ELR (cell line): ENCODE data around the gene APRT.
A peak's percentile ranks its signal among the peaks of the same experiment; 100 is the strongest.
"Not testable (repeated sequence)": the region's sequence is repeated elsewhere in the genome, so short reads cannot be mapped to it uniquely, and the experiment has no call there.

Experiments
- DNase-seq: peaks from one replicate; pipeline ENCODE4 v3.0.0-alpha.2; 2015; ENCODE audit warnings: low read depth

Gene APRT

GRCh38 chr16:88772871-88773811, 38.6 kb downstream of the APRT start:
- DNase-seq = peak; percentile 95

DNA sequence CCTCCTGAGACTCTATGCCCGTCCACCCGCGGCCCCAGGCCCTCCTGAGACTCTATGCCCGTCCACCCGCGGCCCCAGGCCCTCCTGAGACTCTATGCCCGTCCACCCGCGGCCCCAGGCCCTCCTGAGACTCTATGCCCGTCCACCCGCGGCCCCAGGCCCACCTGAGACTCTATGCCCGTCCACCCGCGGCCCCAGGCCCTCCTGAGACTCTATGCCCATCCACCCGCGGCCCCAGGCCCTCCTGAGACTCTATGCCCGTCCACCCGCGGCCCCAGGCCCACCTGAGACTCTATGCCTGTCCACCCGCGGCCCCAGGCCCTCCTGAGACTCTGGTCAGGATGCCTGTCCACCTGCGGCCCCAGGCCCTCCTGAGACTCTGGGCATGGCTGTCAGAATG, 39.9 kb downstream of the APRT start:
- DNase-seq = not testable (repeated sequence)

GRCh38 chr16:88771294-88771772, 40.4 kb downstream of the APRT start:
- DNase-seq = no peak

- DNase-seq = peak; percentile 24
These were observed 41.1 kb downstream of the APRT start for GRCh38 chr16:88770461-88771293.

DNA sequence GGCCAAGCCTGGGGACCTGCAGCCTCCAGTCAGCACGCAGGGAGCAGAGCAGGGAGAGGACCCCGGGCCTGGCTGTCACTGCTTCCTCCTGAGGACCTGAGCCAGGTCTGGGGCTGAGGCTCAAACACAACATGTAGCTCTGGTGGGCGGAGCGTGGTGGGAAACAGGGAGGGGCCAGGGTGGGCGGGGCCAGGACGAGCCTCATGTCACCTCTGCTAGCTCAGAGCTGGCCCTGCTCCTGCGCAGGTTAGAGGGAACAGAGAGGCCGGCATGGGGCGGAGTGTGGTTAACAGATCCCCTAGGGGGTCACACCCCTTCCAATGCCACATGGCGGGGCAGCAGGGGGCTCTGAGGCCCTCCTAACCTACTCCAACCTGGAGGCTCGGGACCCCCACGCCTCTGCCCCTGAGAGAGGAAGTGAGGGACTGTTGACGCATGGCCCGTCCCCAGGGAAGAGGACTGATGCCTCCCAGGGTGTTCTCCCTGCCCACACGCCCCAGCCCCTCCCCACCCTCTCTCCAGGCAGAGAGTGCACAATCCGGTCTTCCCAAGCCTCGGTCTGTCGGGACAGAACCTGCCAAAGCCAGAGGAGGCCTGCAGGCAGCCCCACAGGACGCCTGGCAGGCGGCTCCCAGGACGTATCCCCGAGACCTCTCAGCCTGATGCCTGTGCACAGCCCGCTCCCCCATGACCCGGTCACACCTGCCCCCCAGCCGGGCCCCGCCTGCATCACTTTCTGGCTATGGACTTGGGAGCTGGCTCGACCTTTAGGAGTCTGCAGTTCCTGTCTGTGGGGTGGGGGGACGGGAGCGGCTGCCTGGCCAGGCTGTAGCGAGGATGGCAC, 41.9 kb downstream of the APRT start:
- DNase-seq = peak; percentile 44

GRCh38 chr16:88768071-88768783, 43.5 kb downstream of the APRT start:
- DNase-seq = no peak

- no peak for DNase-seq
These were observed 44.1 kb downstream of the APRT start for GRCh38 chr16:88767546-88768070.

GRCh38 chr16:88766975-88767374, 44.8 kb downstream of the APRT start:
- no peak for DNase-seq

- peak; percentile 70 for DNase-seq
These were observed 46.8 kb downstream of the APRT start for GRCh38 chr16:88764913-88765349.

GRCh38 chr16:88764080-88764479, 47.6 kb downstream of the APRT start:
- no peak for DNase-seq

GRCh38 chr16:88763502-88764053, 48.1 kb downstream of the APRT start:
- DNase-seq = no peak

DNA sequence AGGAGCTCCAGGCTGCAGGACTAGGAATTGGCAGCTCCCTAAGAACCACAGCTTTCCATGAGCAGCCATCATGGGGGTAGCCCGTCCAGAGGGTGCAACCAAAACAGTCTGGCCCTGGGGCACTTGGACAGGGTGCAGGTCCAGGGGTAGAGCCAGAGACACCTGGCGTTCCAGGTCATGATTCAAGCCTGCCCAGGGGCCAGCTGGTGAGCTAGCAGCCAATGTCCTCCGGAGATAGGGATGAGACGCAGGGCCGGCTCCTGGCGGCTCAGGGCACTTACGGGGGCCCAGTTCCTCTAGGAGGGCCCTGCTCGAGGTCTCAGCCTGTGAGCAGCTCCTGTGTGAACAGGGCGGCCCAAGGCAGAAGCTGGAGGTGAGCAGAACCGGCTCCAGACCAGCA, 48.8 kb downstream of the APRT start:
- DNase-seq = no peak

- no peak for DNase-seq
These were observed 49.4 kb downstream of the APRT start for GRCh38 chr16:88762258-88762870.

DNA sequence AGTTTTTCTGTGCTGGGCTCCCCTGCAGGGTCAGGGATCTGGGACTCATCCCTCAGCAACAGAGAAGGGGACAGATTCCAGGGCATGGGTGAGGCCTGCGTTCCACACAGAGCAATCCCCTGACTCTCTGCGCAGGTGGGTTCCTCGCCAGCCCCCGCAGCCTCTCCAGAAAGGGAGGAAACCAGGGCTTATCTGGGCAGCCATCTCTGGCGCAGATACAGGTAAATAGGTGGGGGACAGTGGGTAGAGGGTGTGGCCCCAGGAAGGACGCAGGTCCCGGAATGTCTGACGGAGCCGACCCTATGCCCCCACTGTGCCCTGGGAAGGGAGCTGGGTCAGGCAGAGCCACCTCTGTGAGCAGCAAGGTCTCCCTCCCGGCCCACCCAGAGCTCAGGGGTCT, 49.9 kb downstream of the APRT start:
- DNase-seq = no peak

DNA sequence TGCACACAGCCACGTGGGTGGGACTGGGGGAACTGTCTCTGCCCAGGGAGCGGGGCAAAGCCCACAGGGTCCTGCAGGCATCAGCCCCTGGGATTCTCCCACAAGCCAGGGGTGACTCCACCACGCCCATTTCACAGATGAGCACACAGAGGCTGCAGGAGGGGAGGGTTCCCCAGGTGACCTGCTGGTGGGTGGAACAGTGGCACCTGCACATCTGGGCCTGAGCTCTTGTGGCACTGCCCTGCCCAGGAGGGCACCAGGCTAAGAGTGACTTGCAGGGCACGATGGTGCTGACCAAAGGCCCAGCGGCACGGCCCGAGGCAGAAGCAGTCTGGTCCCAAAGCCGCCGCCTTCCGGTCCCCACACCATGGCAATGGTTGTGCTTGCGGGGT, 50.6 kb downstream of the APRT start:
- no peak for DNase-seq

DNA sequence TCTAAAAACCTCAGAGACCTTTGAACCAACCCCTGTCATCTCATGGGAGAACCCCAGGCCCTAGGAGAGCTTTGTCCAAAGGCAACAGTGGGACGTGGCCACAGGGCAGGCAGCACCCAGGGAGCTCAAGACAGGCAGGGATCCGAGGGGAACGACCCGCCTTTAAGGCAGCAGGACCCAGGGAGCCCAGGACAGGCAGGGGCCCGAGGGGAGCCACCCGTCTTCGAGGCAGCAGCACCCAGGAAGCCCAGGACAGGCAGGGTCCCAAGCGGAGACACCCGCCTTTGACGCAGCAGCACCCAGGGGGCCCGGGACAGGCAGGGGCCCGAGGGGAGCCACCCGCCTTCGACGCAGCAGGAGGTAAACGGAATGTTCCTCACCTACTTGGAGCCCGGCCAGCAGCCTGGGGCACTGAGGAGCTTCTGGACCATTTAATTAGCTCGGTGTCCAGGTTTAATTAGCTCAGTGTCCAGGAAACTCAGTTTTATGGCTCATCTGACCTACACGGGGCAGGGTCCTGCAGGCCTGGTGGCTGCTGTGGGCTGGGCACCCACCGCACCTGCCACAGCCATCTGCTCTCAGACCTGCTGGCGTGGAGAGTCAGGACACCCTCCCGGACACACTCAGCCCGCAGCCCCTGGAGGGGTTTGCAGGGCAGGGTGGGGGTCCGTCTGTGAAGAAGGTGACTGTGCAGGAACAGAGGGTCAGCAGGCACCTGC, 51.1 kb downstream of the APRT start:
- no peak for DNase-seq

GRCh38 chr16:88759976-88760350, 51.8 kb downstream of the APRT start:
- no peak for DNase-seq
